Smooth muscle cell (in vitro differentiated cells): Measurements from ENCODE around the gene AOPEP. TPM values are rescaled to one million over a fixed set of nuclear protein-coding genes. Genes with fewer than 3 reads are reported as not detected.

Experiments
- DNase-seq: peaks from one replicate; lab custom pipeline; 2025; ENCODE audit not compliant: unreplicated experiment; lab: John Stamatoyannopoulos, UW
- H2AFZ ChIP-seq: fragments of 200-600 bp; sonication (generic); 2 replicates; pipeline ENCODE4 v1.6.0; 2016; ENCODE audit warnings: antibody characterized with exemption, low read depth, mild to moderate bottlenecking
- H3F3A ChIP-seq: fragments of 200-600 bp; sonication (generic); 2 replicates; pipeline ENCODE4 v1.6.0; 2017; ENCODE audit warnings: antibody characterized with exemption, low read depth
- H3K27ac ChIP-seq: fragments of 200-600 bp; sonication (generic); 2 replicates; pipeline ENCODE4 v1.5.1; 2016; ENCODE audit warnings: low read depth, mild to moderate bottlenecking
- H3K27me3 ChIP-seq: fragments of 200-600 bp; sonication (generic); 2 replicates; pipeline ENCODE4 v1.6.1; 2016; ENCODE audit warnings: low read depth, mild to moderate bottlenecking
- H3K36me3 ChIP-seq: fragments of 200-600 bp; sonication (generic); 2 replicates; pipeline ENCODE4 v1.5.1; 2016; ENCODE audit warnings: low read depth
- H3K4me1 ChIP-seq: fragments of 200-600 bp; sonication (generic); 2 replicates; pipeline ENCODE4 v1.5.1; 2016; ENCODE audit warnings: low read depth
- H3K4me2 ChIP-seq: fragments of 200-600 bp; sonication (generic); 2 replicates; pipeline ENCODE4 v1.6.0; 2016; ENCODE audit warnings: mild to moderate bottlenecking
- H3K4me3 ChIP-seq: fragments of 200-600 bp; sonication (generic); 2 replicates; pipeline ENCODE4 v1.5.1; 2016; ENCODE audit warnings: mild to moderate bottlenecking
- H3K79me2 ChIP-seq: fragments of 200-600 bp; sonication (generic); 2 replicates; pipeline ENCODE4 v1.6.0; 2016; ENCODE audit warnings: low read depth, mild to moderate bottlenecking
- H3K9ac ChIP-seq: fragments of 200-600 bp; sonication (generic); 2 replicates; pipeline ENCODE4 v1.6.0; 2016; ENCODE audit warnings: low read depth
- H3K9me3 ChIP-seq: fragments of 200-600 bp; sonication (generic); replicated peaks from 2 replicates; pipeline ENCODE4 v1.5.1; 2016; ENCODE audit warnings: low read depth
- H4K20me1 ChIP-seq: fragments of 200-600 bp; sonication (generic); 2 replicates; pipeline ENCODE4 v1.6.0; 2016; ENCODE audit warnings: low read depth
- WGBS: methylation state at CpG from one replicate; pipeline ENCODE4 v1.1.7; 2016; ENCODE audit warnings: low lambda C conversion rate; 5-methylcytosine and 5-hydroxymethylcytosine counted together
- polyA plus RNA-seq: library from polyadenylated mRNA; unstranded; fragments of >200 nt; fragmentation: Nextera tagmentation; extraction: Ambion mirVana; gene quantifications from 2 replicates; pipeline ENCODE4 v1.2.1, GENCODE V29; 2016
- total RNA-seq: library from RNA; depleted of rRNA; stranded (reverse); fragments of >200 nt; gene quantifications from 2 replicates; pipeline ENCODE4 v1.2.3, GENCODE V29; 2014
- TF ChIP-seq, protein P1 (sequence below): fragments of 200-600 bp; sonication (generic); IDR thresholded peaks from 2 replicates; pipeline ENCODE4 v1.5.1; 2017; ENCODE audit warnings: borderline replicate concordance, mild to moderate bottlenecking, antibody characterized with exemption; ENCODE audit not compliant: insufficient read depth, poor library complexity, severe bottlenecking

The AOPEP gene
- total and polyA plus RNA-seq, 2 experiments from 2014 or later, result 52.7 to 94.9 TPM

DNA sequence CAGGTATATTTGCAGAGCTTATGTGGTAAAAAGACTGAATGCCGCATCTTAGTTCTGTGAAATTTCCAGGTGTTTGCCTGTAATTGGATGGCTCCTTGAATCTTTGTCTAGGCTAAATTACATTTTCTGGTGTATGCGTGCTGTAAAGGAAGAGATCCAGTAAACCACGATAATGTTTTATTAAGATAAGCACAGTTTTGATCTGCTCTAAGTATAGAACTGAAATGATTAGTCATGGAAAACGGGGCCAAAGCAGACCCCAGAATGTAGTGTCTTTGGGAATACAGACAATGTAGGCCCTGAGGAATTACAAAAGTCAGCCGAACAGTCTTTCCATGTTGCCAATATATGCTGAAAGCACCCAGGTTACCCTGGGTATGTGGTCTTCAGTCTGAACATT is 333.7 kb downstream of the AOPEP start:
- H3K27ac ChIP-seq, result peak overlapping the region; percentile 92
- H3K36me3 ChIP-seq, result no peaks in the 10 kb centered on the region
- H4K20me1 ChIP-seq, result peaks cover 100% of the 10 kb centered on the region

DNA sequence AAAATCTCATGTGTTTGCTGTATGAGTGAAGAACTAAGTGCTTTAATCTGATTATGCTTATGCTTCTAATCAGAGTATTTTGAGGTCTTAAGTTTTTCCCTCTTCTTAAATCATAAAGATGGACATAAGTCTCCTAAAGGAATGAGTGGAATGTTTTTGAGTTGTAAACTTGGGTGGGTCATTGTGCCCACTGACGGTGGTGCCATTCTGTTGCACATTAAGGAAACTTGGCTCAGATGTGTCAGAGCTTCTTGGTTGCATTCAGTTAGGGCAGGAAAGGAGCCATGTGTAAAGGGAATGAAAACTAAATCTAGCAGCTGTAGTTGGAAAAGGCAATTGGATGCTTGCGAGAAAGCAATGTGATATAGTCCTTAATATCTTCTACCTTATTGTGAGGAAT is 334.4 kb downstream of the AOPEP start:
- WGBS, result 79% methylated on average over 2 of the region's 2 CpGs
- H3K4me1 ChIP-seq, result peaks cover 30% of the 10 kb centered on the region
- H3K79me2 ChIP-seq, result peaks cover 100% of the 10 kb centered on the region
- no peaks in the 10 kb centered on the region for H3K9me3 ChIP-seq
- H3K27ac ChIP-seq, result peak overlapping the region; percentile 92
- H3K4me2 ChIP-seq, result peak overlapping the region; percentile 83
- H4K20me1 ChIP-seq, result peaks cover 100% of the 10 kb centered on the region
- no peak overlapping the region for H3K4me3 ChIP-seq
- DNase-seq, result no peak
- no peak overlapping the region for H3K9ac ChIP-seq
- peaks cover 18% of the 10 kb centered on the region for H3F3A ChIP-seq
- H3K27me3 ChIP-seq, result no peaks in the 10 kb centered on the region
- H3K36me3 ChIP-seq, result no peaks in the 10 kb centered on the region
- TF ChIP-seq, protein P1, sequence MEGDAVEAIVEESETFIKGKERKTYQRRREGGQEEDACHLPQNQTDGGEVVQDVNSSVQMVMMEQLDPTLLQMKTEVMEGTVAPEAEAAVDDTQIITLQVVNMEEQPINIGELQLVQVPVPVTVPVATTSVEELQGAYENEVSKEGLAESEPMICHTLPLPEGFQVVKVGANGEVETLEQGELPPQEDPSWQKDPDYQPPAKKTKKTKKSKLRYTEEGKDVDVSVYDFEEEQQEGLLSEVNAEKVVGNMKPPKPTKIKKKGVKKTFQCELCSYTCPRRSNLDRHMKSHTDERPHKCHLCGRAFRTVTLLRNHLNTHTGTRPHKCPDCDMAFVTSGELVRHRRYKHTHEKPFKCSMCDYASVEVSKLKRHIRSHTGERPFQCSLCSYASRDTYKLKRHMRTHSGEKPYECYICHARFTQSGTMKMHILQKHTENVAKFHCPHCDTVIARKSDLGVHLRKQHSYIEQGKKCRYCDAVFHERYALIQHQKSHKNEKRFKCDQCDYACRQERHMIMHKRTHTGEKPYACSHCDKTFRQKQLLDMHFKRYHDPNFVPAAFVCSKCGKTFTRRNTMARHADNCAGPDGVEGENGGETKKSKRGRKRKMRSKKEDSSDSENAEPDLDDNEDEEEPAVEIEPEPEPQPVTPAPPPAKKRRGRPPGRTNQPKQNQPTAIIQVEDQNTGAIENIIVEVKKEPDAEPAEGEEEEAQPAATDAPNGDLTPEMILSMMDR, result no peak
- H2AFZ ChIP-seq, result no peak overlapping the region

More for the DNA sequence above, 333.7 kb downstream of the AOPEP start:
- Histone ChIP-seq H3K9ac (no peak overlapping the region), H3K27me3 (no peaks in the 10 kb centered on the region), H2AFZ (no peak overlapping the region), H3K79me2 (peaks cover 99% of the 10 kb centered on the region), H3K4me1 (peaks cover 36% of the 10 kb centered on the region), H3K9me3 (no peaks in the 10 kb centered on the region), H3K4me2 (peak overlapping the region; percentile 83), H3F3A (peaks cover 16% of the 10 kb centered on the region), H3K4me3 (no peak overlapping the region)
- TF ChIP-seq, protein P1, result no peak
- WGBS, result 49% methylated on average over 5 of the region's 5 CpGs
- DNase-seq, result no peak

DNA sequence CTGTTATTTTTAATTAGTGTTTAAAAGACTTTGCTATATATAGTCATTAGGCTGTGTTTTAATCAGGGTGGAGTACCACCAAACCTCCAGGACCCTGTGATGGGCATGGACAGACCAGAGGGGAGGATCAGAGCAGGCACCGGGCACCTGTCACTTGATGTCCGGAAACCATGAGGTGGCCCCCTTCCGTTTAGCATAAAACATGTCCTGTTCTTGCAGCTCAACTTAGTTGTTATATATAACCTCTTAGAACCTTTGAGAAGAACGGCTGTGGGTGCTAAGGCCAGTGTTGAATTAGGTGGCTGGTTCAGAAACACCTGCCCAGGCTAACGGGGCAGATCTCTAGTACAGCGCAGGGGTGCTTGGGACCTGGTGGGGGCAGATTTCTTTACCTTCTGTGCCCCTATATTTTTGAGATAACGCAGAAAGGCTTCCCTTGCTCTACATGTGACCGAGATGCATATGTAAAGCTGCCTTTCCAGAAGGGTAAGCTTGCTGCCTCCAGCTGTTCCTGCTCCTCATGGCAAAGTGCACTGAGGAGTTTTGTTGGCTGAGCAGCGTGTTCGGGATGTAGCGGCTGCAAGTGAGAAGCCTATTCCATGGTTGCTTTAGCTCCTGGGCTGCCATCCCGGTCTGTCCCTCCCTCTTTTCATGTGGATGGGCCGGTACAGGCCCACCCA is 335.6 kb downstream of the AOPEP start:
- Histone ChIP-seq H4K20me1 (peaks cover 100% of the 10 kb centered on the region), H3K27ac (peak overlapping the region; percentile 92), H3F3A (peaks cover 8% of the 10 kb centered on the region), H3K9me3 (no peaks in the 10 kb centered on the region), H3K4me2 (no peak overlapping the region), H3K9ac (no peak overlapping the region), H3K4me1 (peaks cover 18% of the 10 kb centered on the region), H3K79me2 (peaks cover 100% of the 10 kb centered on the region), H3K36me3 (no peaks in the 10 kb centered on the region), H3K27me3 (no peaks in the 10 kb centered on the region), H2AFZ (no peak overlapping the region), H3K4me3 (no peak overlapping the region)
- WGBS, result 87% methylated on average over 13 of the region's 13 CpGs
- no peak for DNase-seq
- TF ChIP-seq, protein P1, result no peak

DNA sequence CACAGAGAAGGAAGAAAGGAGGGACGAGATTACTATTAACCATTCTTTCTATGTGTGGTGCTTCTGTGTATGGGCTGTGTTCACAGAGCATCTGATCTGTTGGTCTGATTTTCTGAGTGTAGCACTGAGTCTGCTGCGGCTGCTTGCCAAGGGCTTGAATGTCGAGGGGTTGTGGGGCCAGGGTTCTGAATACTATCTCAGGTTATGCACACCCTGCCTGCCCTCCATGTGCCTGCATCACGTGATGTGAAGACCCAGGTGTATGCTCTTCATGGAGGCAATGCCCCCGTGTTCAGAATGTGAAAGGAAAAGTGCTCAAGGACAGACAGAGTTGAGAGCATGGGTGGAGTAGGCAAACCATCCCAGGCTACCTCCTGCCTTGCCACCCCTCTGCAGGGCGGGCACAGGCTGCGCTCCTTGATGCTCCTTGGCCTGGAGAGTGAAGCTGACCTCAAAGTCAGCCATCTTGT is 336.1 kb downstream of the AOPEP start:
- DNase-seq, result no peak
- WGBS, result 91% methylated on average over 7 of the region's 7 CpGs
- no peak overlapping the region for H3K4me3 ChIP-seq
- H3K9ac ChIP-seq, result no peak overlapping the region
- peak overlapping the region; percentile 78 for H3K27ac ChIP-seq
- TF ChIP-seq, protein P1, result no peak
- no peak overlapping the region for H3K4me2 ChIP-seq
- peaks cover 8% of the 10 kb centered on the region for H3F3A ChIP-seq
- no peaks in the 10 kb centered on the region for H3K36me3 ChIP-seq
- H4K20me1 ChIP-seq, result peaks cover 100% of the 10 kb centered on the region
- H2AFZ ChIP-seq, result no peak overlapping the region
- peaks cover 12% of the 10 kb centered on the region for H3K4me1 ChIP-seq
- H3K27me3 ChIP-seq, result no peaks in the 10 kb centered on the region
- no peaks in the 10 kb centered on the region for H3K9me3 ChIP-seq
- H3K79me2 ChIP-seq, result peaks cover 100% of the 10 kb centered on the region
